Urinary bladder (tissue), 4 donors: ENCODE results near the gene CAPRIN2. TPM values are rescaled to one million over a fixed set of nuclear protein-coding genes. Genes with fewer than 3 reads are reported as not detected.

Experiments
- DNase-seq: peaks from one replicate; pipeline ENCODE4 v3.0.0-alpha.2; 2015; ENCODE audit errors: extremely low spot score
- H3K27ac ChIP-seq: one replicate; pipeline ENCODE4 v1.5.1; 2013; ENCODE audit warnings: low read depth, mild to moderate bottlenecking, moderate library complexity
- H3K36me3 ChIP-seq: one replicate; pipeline ENCODE4 v1.6.1; 2013; ENCODE audit warnings: mild to moderate bottlenecking, moderate library complexity; ENCODE audit not compliant: insufficient read depth
- H3K4me1 ChIP-seq: one replicate; pipeline ENCODE4 v1.6.1; 2013; ENCODE audit warnings: mild to moderate bottlenecking, moderate library complexity; ENCODE audit not compliant: insufficient read depth
- H3K4me3 ChIP-seq: one replicate; pipeline ENCODE4 v1.5.1; 2013; ENCODE audit warnings: low read depth, low read length
- WGBS: extraction: QIAGEN DNeasy Blood & Tissue Kit; methylation state at CpG from one replicate; pipeline ENCODE4 v1.1.7; 2013; 5-methylcytosine and 5-hydroxymethylcytosine counted together
- polyA plus RNA-seq: library from polyadenylated mRNA; stranded (reverse); fragments of 200-250 nt; gene quantifications from one replicate; pipeline ENCODE4 v1.2.3, GENCODE V29; 2013
- total RNA-seq: library from RNA; depleted of rRNA; stranded (reverse); fragments of >200 nt; gene quantifications from one replicate; pipeline ENCODE4 v1.2.3, GENCODE V29; 2014
- donor health status: healthy with polysubstance abuse.
- donor health status: healthy.

Gene CAPRIN2
- total and polyA plus RNA-seq, 2 donors, result 20.1 to 42.3 TPM

- DNase-seq, result no peak
- Histone ChIP-seq H3K36me3 (no peaks in the 10 kb centered on the region), H3K4me3 (no peak overlapping the region), H3K27ac (no peak overlapping the region), H3K4me1 (no peaks in the 10 kb centered on the region)
- 72% methylated on average over 3 of the region's 3 CpGs for WGBS
Measured at GRCh38 chr12:30753233-30753632, 1.5 kb downstream of the CAPRIN2 start.

GRCh38 chr12:30752255-30752654, 2.5 kb downstream of the CAPRIN2 start:
- H3K27ac ChIP-seq, result no peak overlapping the region
- no peaks in the 10 kb centered on the region for H3K36me3 ChIP-seq
- no peak overlapping the region for H3K4me3 ChIP-seq
- no peak for DNase-seq
- H3K4me1 ChIP-seq, result no peaks in the 10 kb centered on the region
- WGBS, result 96% methylated on average over 3 of the region's 3 CpGs

GRCh38 chr12:30748147-30748546, 6.6 kb downstream of the CAPRIN2 start:
- no peaks in the 10 kb centered on the region for H3K36me3 ChIP-seq
- no peak overlapping the region for H3K4me3 ChIP-seq
- no peak overlapping the region for H3K27ac ChIP-seq
- 84% methylated on average over 2 of the region's 2 CpGs for WGBS
- no peak for DNase-seq
- H3K4me1 ChIP-seq, result no peaks in the 10 kb centered on the region

GRCh38 chr12:30746190-30746589, 8.6 kb downstream of the CAPRIN2 start:
- Histone ChIP-seq H3K4me3 (no peak overlapping the region), H3K36me3 (no peaks in the 10 kb centered on the region), H3K27ac (no peak overlapping the region), H3K4me1 (no peaks in the 10 kb centered on the region)
- no peak for DNase-seq
- WGBS, result 97% methylated on average over 4 of the region's 4 CpGs

- H3K4me3 ChIP-seq, result no peak overlapping the region
- H3K27ac ChIP-seq, result no peak overlapping the region
- H3K36me3 ChIP-seq, result no peaks in the 10 kb centered on the region
- no peaks in the 10 kb centered on the region for H3K4me1 ChIP-seq
- no peak for DNase-seq
- WGBS, result 96% methylated on average over 2 of the region's 2 CpGs
Measured at GRCh38 chr12:30744321-30744720, 10.4 kb downstream of the CAPRIN2 start.

GRCh38 chr12:30740274-30740673, 14.5 kb downstream of the CAPRIN2 start:
- Histone ChIP-seq H3K36me3 (no peaks in the 10 kb centered on the region), H3K4me3 (no peak overlapping the region), H3K4me1 (no peaks in the 10 kb centered on the region), H3K27ac (no peak overlapping the region)
- no peak for DNase-seq

- DNase-seq, result no peak
- Histone ChIP-seq H3K4me3 (no peak overlapping the region), H3K36me3 (no peaks in the 10 kb centered on the region), H3K4me1 (no peaks in the 10 kb centered on the region), H3K27ac (no peak overlapping the region)
- 94% methylated on average over 2 of the region's 2 CpGs for WGBS
Measured at GRCh38 chr12:30739020-30739419, 15.7 kb downstream of the CAPRIN2 start.

GRCh38 chr12:30732954-30733637, 21.7 kb downstream of the CAPRIN2 start:
- Histone ChIP-seq H3K27ac (no peak overlapping the region), H3K4me1 (no peaks in the 10 kb centered on the region), H3K4me3 (no peak overlapping the region), H3K36me3 (peaks cover 4% of the 10 kb centered on the region)
- DNase-seq, result no peak
- WGBS, result 87% methylated on average over 2 of the region's 2 CpGs

GRCh38 chr12:30730011-30730410, 24.7 kb downstream of the CAPRIN2 start:
- peaks cover 4% of the 10 kb centered on the region for H3K36me3 ChIP-seq
- 87% methylated on average over 2 of the region's 2 CpGs for WGBS
- H3K4me1 ChIP-seq, result no peaks in the 10 kb centered on the region
- no peak overlapping the region for H3K4me3 ChIP-seq
- DNase-seq, result no peak
- no peak overlapping the region for H3K27ac ChIP-seq

GRCh38 chr12:30729547-30729946, 25.2 kb downstream of the CAPRIN2 start:
- WGBS, result 94% methylated on average over 4 of the region's 4 CpGs

GRCh38 chr12:30726647-30727046, 28.1 kb downstream of the CAPRIN2 start:
- no peak for DNase-seq
- Histone ChIP-seq H3K27ac (no peak overlapping the region), H3K4me1 (no peaks in the 10 kb centered on the region), H3K4me3 (no peak overlapping the region), H3K36me3 (peaks cover 4% of the 10 kb centered on the region)
- 96% methylated on average over 1 of the region's 1 CpG for WGBS

More at GRCh38 chr12:30729547-30729946, 25.2 kb downstream of the CAPRIN2 start:
- DNase-seq, result no peak
- peaks cover 4% of the 10 kb centered on the region for H3K36me3 ChIP-seq
- no peak overlapping the region for H3K27ac ChIP-seq
- H3K4me3 ChIP-seq, result no peak overlapping the region
- H3K4me1 ChIP-seq, result no peaks in the 10 kb centered on the region

- peaks cover 4% of the 10 kb centered on the region for H3K36me3 ChIP-seq
- no peak for DNase-seq
- WGBS, result 55% methylated on average over 1 of the region's 1 CpG
- no peak overlapping the region for H3K27ac ChIP-seq
- no peaks in the 10 kb centered on the region for H3K4me1 ChIP-seq
- H3K4me3 ChIP-seq, result no peak overlapping the region
Measured at GRCh38 chr12:30725739-30726138, 29.0 kb downstream of the CAPRIN2 start.

GRCh38 chr12:30719060-30719459, 35.7 kb downstream of the CAPRIN2 start:
- Histone ChIP-seq H3K36me3 (peaks cover 2% of the 10 kb centered on the region), H3K4me1 (no peaks in the 10 kb centered on the region), H3K27ac (no peak overlapping the region), H3K4me3 (no peak overlapping the region)
- 43% methylated on average over 1 of the region's 1 CpG for WGBS
- DNase-seq, result no peak

- Histone ChIP-seq H3K36me3 (no peaks in the 10 kb centered on the region), H3K27ac (no peak overlapping the region), H3K4me3 (no peak overlapping the region), H3K4me1 (no peaks in the 10 kb centered on the region)
- no peak for DNase-seq
- WGBS, result 91% methylated on average over 10 of the region's 10 CpGs
Measured at GRCh38 chr12:30707613-30708342, 47.0 kb downstream of the CAPRIN2 start.
